ENCODE data around the gene IFITM10. TPM values are rescaled to one million over a fixed set of nuclear protein-coding genes. Genes with fewer than 3 reads are reported as not detected.
"Not testable (repeated sequence)": the region's sequence is repeated elsewhere in the genome, so short reads cannot be mapped to it uniquely, and the experiment has no call there.

Gene IFITM10
- total RNA-seq, 1 donor from 2014 or later, result 0.66 TPM

DNA sequence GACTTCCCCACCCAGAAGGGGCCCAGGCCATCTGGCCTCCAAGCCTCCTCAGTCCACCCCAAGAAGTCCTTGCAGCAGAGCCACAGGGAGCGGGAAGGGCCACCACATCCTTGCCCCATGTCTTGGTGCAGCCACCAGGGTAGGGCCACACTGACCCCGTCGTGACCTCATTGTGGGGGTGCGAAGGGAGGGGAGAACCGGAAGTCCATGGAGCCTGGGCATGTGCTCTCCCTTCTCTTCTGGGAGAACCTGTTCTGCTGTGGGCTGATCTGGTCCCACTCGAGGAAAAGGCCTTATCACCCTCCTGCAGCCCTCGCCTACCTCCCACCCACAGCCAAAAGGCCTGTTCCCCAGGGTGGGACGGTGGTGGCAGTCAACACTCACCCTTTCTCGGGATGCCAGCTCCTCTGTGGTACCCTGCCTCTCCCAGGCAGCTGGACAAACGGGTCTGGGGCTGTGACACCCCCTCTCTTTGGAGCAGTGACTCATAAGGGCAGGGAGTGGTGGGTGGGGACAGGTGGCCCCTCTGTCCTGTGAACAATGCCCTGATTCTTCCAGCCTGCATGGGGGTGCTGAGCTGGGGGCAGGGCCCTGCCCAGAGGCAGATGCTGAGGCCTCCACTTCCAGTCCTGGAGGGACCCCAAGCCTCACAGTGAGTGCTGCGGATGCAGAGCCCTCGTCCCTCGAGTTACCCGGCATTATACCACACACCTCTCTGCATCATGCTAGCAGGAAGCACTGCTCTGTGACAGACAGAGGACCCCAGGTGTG, 27.9 kb upstream of the IFITM10 start:
- intact Hi-C loops (cut with micrococcal nuclease), result no loop called here

DNA sequence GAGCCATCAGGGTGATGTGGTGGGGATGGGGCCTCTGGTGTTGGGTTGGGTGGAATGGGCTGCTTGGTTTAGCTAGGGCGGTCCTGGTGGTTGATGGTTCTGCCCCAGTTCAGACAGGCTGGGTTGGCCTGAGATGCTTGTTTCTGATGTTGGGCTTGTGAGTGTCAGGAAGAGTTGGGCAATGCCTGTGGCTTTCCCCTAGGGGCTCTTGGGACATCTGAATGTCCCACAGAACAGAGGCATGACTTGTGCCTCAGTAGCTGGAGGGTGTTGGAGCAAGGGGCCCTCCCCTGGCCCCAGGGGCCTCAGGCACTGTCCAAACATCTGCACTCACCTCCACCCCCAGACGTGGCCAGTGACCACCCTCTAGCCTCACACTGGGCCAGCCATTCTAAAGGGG, 27.3 kb upstream of the IFITM10 start:
- intact Hi-C loops (cut with micrococcal nuclease), result no loop called here

DNA sequence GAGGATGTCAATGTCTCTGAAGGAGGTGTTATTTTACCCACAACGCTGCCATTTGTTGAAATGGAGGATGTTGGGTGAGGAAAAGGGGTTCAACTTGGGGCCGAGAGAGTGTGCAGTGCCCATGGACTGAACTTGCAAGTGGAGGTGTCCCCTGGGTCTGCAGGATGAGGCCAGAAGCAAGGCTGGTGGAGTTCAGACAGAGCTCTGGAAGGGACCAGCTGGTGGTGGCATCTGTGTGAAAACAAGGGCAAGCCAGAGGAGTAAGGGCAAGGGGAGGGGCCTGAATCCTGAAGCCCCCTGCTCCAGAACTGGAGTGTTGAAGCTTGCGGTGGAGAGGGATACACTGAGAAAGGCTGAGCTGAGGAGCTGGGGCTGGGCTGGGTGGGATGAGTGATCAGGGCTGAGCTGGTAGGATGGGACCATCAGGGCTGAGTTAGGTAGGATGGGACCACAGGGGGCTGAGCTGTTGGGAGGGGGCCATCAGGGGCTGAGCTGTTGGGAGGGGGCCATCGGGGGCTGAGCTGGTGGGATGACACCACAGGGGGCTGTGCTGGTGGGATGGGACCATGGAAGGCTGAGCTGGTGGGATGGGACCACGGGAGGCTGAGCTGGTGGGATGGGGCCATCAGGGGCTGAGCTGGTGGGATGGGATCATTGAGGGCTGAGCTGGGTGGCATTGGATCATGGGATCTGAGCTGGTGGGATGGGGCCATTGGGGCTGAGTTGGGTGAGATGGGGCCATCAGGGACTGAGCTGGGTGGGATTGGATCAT, 26.7 kb upstream of the IFITM10 start:
- intact Hi-C loops (cut with micrococcal nuclease), result no loop called here

DNA sequence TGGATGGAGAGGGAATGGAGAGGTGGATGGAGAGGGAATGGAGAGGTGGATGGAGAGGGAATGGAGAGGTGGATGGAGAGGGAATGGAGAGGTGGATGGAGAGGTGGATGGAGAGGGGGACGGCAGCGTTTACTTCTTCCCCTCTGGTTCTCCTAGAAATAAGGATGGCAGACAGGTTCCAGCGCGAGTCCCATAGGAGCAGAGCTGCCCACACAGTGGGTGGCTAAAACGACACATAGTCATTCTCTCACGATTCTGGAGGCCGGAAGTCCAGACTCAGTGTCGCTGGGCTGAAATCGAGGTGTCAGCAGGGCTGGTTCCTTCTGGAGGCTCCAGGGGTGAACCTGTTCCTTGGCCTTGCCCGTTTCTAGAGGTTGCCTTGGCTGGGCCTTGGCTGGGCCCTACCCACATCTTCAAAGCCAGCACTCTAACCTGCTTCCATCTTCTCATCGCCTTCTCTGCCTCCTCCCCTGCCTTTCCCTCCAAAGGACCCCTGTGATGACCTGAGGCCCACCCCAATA, 26.0 kb upstream of the IFITM10 start:
- intact Hi-C loops (cut with micrococcal nuclease), result no loop called here

GRCh38 chr11:1774886-1775285, 24.5 kb upstream of the IFITM10 start:
- intact Hi-C loops (cut with micrococcal nuclease), result no loop called here

DNA sequence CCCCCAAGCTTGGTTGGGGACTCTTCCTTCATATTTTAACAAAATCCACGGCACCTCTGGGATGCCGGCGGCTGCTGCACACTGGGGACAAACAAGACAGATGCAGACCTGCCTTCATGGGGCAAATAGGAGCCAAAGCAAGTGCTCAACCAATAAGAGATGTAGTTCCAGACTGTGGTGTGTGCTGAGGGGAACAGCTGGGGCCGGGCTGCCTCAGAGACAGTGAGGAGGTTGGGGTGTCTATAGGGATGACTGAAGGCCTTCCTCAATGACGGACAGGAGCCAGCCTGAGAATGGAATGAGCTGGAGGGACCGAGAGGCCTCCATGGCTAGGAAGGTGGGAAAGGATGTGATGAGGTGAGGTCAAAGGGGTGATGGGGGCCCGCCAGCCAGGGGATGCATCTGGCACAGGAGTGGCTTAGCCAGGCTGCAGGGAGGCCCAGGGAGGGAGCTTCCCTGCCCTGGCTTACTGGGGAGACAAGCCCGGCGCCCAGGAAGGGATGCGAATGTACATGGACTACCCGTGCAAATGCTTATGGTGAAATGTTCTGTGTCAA, 23.7 kb upstream of the IFITM10 start:
- intact Hi-C loops (cut with micrococcal nuclease), result no loop called here

DNA sequence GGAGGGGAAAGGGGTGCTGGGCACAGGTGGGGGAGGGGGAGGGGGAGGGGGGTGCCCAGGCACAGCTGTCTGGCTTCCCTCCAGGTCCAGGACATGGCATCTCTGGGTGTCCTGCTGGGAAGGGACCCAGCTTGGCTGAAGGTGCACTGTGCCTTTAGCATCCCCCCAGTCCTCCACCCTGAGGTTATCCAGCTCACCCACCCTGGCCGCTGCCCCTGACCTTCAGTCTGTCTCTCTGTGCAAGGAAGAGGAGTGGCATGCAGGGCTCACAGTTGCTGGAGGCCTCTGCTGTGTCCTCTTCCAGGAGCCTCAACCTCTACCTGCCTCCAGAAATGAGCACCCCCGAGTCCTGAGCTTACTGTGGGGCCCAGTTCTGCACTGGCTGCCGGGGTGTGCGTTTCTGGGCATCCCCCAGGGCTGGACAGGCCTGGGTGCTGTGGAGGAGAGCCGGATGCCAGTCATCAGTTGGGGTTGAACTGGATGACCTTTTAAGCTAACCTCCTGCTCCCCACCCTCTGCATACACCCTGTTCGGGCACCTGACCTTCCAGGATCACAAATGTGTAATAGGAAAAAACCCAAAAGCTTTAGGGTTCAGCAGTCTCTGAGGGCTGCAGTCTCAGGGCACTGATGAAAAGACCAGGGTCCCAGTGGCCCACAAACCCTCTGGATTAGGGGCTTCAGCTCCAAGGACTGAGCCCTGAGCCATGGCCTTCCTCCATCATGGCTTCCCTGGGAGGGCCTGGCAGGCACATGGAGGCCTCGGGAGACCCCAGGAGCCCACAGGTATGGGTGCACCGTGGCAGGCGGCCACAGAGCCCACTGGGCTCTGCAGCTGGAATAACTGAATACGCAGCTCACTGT, 23.0 kb upstream of the IFITM10 start:
- intact Hi-C loops (cut with micrococcal nuclease), result no loop called here

GRCh38 chr11:1772270-1773130, 22.1 kb upstream of the IFITM10 start:
- intact Hi-C loops (cut with micrococcal nuclease), result no loop called here

DNA sequence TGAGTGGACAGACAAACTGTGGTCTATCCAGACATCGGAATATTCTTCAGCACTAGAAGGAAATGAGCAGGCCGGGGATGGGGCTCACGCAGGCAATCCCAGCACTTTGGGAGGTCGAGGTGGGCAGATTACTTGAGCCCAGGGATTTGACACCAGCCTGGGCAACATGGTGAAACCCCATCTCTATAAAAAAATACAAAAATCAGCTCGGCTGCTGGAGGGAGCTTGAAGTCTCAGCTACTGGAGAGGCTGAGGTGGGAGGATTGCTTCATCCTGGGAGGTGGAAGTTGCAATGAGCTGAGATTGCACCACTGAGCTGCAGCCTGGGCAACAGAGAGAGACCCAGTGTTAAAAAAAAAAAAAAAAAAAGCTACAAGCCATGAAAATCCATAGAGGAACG, 21.3 kb upstream of the IFITM10 start:
- intact Hi-C loops (cut with micrococcal nuclease), result no loop called here

DNA sequence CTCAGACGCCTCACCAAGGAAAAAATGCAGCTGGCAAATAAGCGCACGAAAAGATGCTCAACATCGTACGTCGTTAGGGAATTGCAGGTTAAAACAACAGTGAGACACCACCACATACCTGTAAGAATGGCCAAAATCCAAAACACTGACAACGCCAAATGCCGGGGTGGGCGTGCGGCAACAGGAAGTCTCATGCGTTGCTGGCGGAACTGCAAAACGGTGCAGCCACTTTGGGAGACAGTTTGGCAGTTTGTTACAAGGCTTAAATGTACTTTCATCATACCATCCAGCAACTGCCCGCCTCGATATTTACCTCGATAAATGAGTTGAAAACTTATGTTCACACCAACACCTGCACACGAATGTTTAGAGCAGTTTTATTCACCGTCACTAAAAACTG, 20.9 kb upstream of the IFITM10 start:
- intact Hi-C loops (cut with micrococcal nuclease), result no loop called here

GRCh38 chr11:1770528-1770927, 20.1 kb upstream of the IFITM10 start:
- intact Hi-C loops (cut with micrococcal nuclease), result no loop called here

GRCh38 chr11:1770061-1770460, 19.7 kb upstream of the IFITM10 start:
- intact Hi-C loops (cut with micrococcal nuclease), result no loop called here

- intact Hi-C loops (cut with micrococcal nuclease), result not testable (repeated sequence)
Observed at GRCh38 chr11:1769304-1769936, 19.0 kb upstream of the IFITM10 start.

DNA sequence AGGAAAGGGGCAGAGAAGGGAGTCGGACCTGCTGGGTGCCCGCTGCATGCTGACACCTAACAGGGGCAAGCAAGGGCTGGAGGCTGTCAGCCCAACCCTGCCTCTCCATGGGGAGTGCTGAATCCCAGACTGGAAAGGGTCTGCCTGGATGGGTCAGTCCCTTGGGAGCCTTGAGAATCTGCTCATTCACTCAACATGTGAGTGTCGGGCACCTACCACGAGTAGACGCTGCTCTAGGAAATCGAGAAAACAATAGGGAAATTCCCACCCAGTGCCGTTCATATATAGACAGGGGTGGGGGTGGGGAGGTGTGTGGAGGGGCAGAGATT, 17.7 kb upstream of the IFITM10 start:
- intact Hi-C loops (cut with micrococcal nuclease), result no loop called here

DNA sequence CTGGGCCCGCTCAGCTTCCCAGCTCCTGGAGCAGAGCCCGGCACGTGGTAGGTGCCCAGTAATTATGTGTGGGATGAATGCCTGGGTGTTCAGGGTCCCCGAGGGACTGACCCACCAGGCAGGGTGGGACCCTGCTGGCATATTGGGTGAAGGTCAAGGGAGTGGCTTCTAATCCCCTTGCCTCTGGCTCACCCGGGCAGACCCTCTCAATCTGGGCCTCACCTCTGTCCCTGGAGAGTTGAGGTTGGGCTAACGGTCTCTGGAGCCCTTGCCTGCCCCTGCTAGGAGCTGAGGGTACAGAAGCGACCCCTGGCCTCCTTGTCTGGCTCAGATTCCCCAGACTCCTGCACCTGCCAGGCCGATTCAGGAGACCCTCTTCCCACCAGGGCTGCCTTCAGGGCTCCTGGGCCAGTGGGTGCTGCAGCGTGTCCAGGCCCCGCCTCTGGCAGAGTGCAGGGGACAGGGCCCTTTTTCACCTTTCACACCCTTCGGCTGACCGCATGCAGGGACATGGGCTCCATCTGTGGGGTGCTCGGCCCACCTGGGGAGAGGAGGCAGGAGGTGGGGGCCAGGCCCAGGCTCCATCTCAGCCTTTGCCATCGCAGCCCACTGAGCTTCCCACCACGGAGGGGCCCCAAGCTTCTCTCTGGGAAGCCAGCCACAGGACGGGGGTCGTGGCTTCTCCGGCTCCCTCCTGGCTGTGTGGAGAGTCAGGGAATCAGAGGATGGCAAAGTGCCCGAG, 17.2 kb upstream of the IFITM10 start:
- intact Hi-C loops (cut with micrococcal nuclease), result no loop called here

- intact Hi-C loops (cut with micrococcal nuclease), result no loop called here
Observed at GRCh38 chr11:1766719-1767398, 16.5 kb upstream of the IFITM10 start.

GRCh38 chr11:1765871-1766718, 15.7 kb upstream of the IFITM10 start:
- intact Hi-C loops (cut with micrococcal nuclease), result no loop called here
